HCT116 (cell line): ENCODE results near the gene ITM2B. TPM values are rescaled to one million over a fixed set of nuclear protein-coding genes. Genes with fewer than 3 reads are reported as not detected.

Experiments
- ATAC-seq: fragments of 200-7000 bp; cut with Tn5 transposase; 2 replicates; pipeline ENCODE4 v1.9.1; 2020; ENCODE audit warnings: mild to moderate bottlenecking, moderate library complexity
- BruUV-seq: library from RNA; stranded (reverse); fragments of 400-500 nt; replicated peaks from 2 replicates; lab custom pipeline; 2021; lab: Mats Ljungman, UMichigan
- CTCF ChIA-PET: fragments of 300-600 bp; sonication (Branson Sonifier 250); formaldehyde crosslinking; loops from one replicate; lab custom pipeline; 2021; ENCODE audit warnings: antibody characterized with exemption; lab: Charles Lee
- POLR2A ChIA-PET: fragments of 300-600, 350-600 bp; sonication (Branson Sonifier 250); formaldehyde crosslinking; loops from one replicate; lab custom pipeline; 2021; ENCODE audit warnings: antibody characterized with exemption; lab: Charles Lee
- RAD21 ChIA-PET, 2 experiments: fragments of 300-600 bp; sonication (Branson Sonifier 250); formaldehyde crosslinking; loops; one replicate each; lab custom pipeline; 2023; ENCODE audit warnings: low total read pairs in 2 of 2; ENCODE audit not compliant: uncharacterized antibody in 2 of 2, unreplicated experiment in 2 of 2, low non-redundant PET in 1 of 2; lab: Charles Lee
- DNase-seq: peaks from one replicate; pipeline ENCODE4 v3.0.0-alpha.2; 2010; ENCODE audit warnings: low read depth, low spot score
- H2AFZ ChIP-seq: fragments of 200-600 bp; shearing (Covaris generic), sonication (generic); 2 replicates; pipeline ENCODE4 v1.6.1; 2017; ENCODE audit warnings: low read depth, mixed run types, mixed read lengths, antibody characterized with exemption, low read length; ENCODE audit not compliant: poor library complexity, severe bottlenecking
- H3K27ac ChIP-seq: 2 replicates; pipeline ENCODE4 v1.5.1; 2012; ENCODE audit warnings: low read depth, low read length
- H3K27me3 ChIP-seq: fragments of 200-600 bp; sonication (generic); 2 replicates; pipeline ENCODE4 v1.6.1; 2016; ENCODE audit warnings: mixed run types, low read length, mixed read lengths; ENCODE audit not compliant: insufficient read depth
- H3K36me3 ChIP-seq, 2 experiments: fragments of 200-500 bp in 1 of 2; fragments of 200-600 bp in 1 of 2; sonication (Bioruptor generic) in 1 of 2; sonication (generic) in 1 of 2; 2 replicates each; pipeline versions ENCODE4 v1.5.1 to v1.6.1; 2014 to 2016; ENCODE audit warnings: low read length in 2 of 2, inconsistent platforms in 1 of 2, mixed read lengths in 1 of 2, mixed run types in 1 of 2; ENCODE audit not compliant: insufficient read depth in 2 of 2, control insufficient read depth in 1 of 2
- H3K4me1 ChIP-seq, 2 experiments: fragments of 200-600 bp in 1 of 2; sonication (generic) in 1 of 2; 2 replicates each; pipeline versions ENCODE4 v1.5.1 to v1.6.1; 2012 to 2017; ENCODE audit warnings: low read length in 2 of 2, inconsistent platforms in 1 of 2, mild to moderate bottlenecking in 1 of 2, mixed read lengths in 1 of 2, mixed run types in 1 of 2, moderate library complexity in 1 of 2; ENCODE audit not compliant: insufficient read depth in 2 of 2, control insufficient read depth in 1 of 2
- H3K4me2 ChIP-seq: fragments of 200-600 bp; sonication (generic); 2 replicates; pipeline ENCODE4 v1.6.1; 2017; ENCODE audit warnings: mixed run types, low read length, mixed read lengths
- H3K4me3 ChIP-seq, 2 experiments: fragments of 200-600 bp in 1 of 2; sonication (generic) in 1 of 2; replicated peaks in 1 of 2; 2 replicates each; pipeline ENCODE4 v1.5.1; 2011 to 2016; ENCODE audit warnings: low read length in 2 of 2, control low read depth in 1 of 2, low read depth in 1 of 2, mild to moderate bottlenecking in 1 of 2, mixed read lengths in 1 of 2, mixed run types in 1 of 2
- H3K79me2 ChIP-seq: fragments of 200-600 bp; sonication (generic); 2 replicates; pipeline ENCODE4 v1.6.1; 2017; ENCODE audit warnings: mild to moderate bottlenecking, mixed run types, low read length, moderate library complexity, mixed read lengths; ENCODE audit not compliant: insufficient read depth
- H3K9ac ChIP-seq: fragments of 200-600 bp; sonication (generic); 2 replicates; pipeline ENCODE4 v1.6.1; 2016; ENCODE audit warnings: low read length, mixed read lengths
- H3K9me2 ChIP-seq: fragments of 200-600 bp; sonication (generic), shearing (Covaris generic); 2 replicates; pipeline ENCODE4 v1.6.1; 2017; ENCODE audit warnings: mixed run types, mild to moderate bottlenecking, moderate library complexity; ENCODE audit not compliant: insufficient read depth
- H3K9me3 ChIP-seq, 2 experiments: fragments of 200-500 bp in 1 of 2; fragments of 200-600 bp in 1 of 2; sonication (Bioruptor generic) in 1 of 2; sonication (generic) in 1 of 2; 2 replicates each; pipeline ENCODE4 v1.6.1; 2014 to 2017; ENCODE audit warnings: low read length in 2 of 2, mixed read lengths in 2 of 2, inconsistent platforms in 1 of 2, low read depth in 1 of 2, mild to moderate bottlenecking in 1 of 2, mixed run types in 1 of 2, moderate library complexity in 1 of 2; ENCODE audit not compliant: control insufficient read depth in 1 of 2, insufficient read depth in 1 of 2
- H4K20me1 ChIP-seq: fragments of 200-600 bp; sonication (generic), shearing (Covaris generic); 2 replicates; pipeline ENCODE4 v1.6.1; 2017; ENCODE audit warnings: mixed run types, mild to moderate bottlenecking, moderate library complexity; ENCODE audit not compliant: insufficient read depth
- ATF3 ChIP-seq: IDR thresholded peaks from 2 replicates; pipeline ENCODE4 v1.6.1; 2012
- CBX3 ChIP-seq: IDR thresholded peaks from 2 replicates; pipeline ENCODE4 v1.6.1; 2012; ENCODE audit warnings: low read depth
- CEBPB ChIP-seq: IDR thresholded peaks from 2 replicates; pipeline ENCODE4 v1.6.1; 2012; ENCODE audit warnings: low read depth
- CTCF ChIP-seq, 3 experiments: fragments of 200-600 bp in 1 of 3; sonication (generic) in 1 of 3; IDR thresholded peaks in 2 of 3; conservative IDR thresholded peaks in 1 of 3; 2 replicates each; pipeline ENCODE4 v1.5.1; 2012 to 2017; ENCODE audit warnings: low read depth in 2 of 3, low read length in 2 of 3, antibody characterized with exemption in 1 of 3, borderline replicate concordance in 1 of 3, control low read depth in 1 of 3, mild to moderate bottlenecking in 1 of 3, mixed read lengths in 1 of 3, mixed run types in 1 of 3, moderate library complexity in 1 of 3; ENCODE audit not compliant: insufficient read depth in 1 of 3
- EGR1 ChIP-seq: IDR thresholded peaks from 2 replicates; pipeline ENCODE4 v1.6.1; 2012; ENCODE audit warnings: low read depth
- EZH2 ChIP-seq: fragments of 200-600 bp; sonication (generic); IDR thresholded peaks from 2 replicates; pipeline ENCODE4 v1.6.1; 2017; ENCODE audit warnings: antibody characterized with exemption, mixed run types
- EZH2phosphoT487 ChIP-seq: fragments of 200-600 bp; IDR thresholded peaks from 2 replicates; pipeline ENCODE4 v1.6.1; 2018; ENCODE audit warnings: antibody characterized with exemption, borderline replicate concordance
- FOSL1 ChIP-seq: IDR thresholded peaks from 2 replicates; pipeline ENCODE4 v1.6.1; 2012; ENCODE audit warnings: low read depth
- JUND ChIP-seq: IDR thresholded peaks from 2 replicates; pipeline ENCODE4 v1.6.1; 2012
- MAX ChIP-seq: IDR thresholded peaks from 2 replicates; pipeline ENCODE4 v1.6.1; 2012
- RAD21 ChIP-seq: IDR thresholded peaks from 2 replicates; pipeline ENCODE4 v1.6.1; 2012; ENCODE audit warnings: low read depth, mild to moderate bottlenecking
- REST ChIP-seq: IDR thresholded peaks from 2 replicates; pipeline ENCODE4 v1.6.1; 2012; ENCODE audit warnings: low read depth
- SP1 ChIP-seq: IDR thresholded peaks from 2 replicates; pipeline ENCODE4 v1.6.1; 2012; ENCODE audit warnings: low read depth
- TCF7L2 ChIP-seq: IDR thresholded peaks from 2 replicates; pipeline ENCODE4 v1.7.0; 2011; ENCODE audit warnings: borderline replicate concordance, inconsistent platforms; ENCODE audit not compliant: insufficient read depth, insufficient read length; ENCODE audit errors: extremely low read depth
- YY1 ChIP-seq: IDR thresholded peaks from 2 replicates; pipeline ENCODE4 v1.6.1; 2011; ENCODE audit warnings: low read length, low read depth, moderate library complexity, mild to moderate bottlenecking; ENCODE audit not compliant: insufficient replicate concordance; ENCODE audit errors: extremely low read depth
- ZFX ChIP-seq: fragments of 450-650 bp; IDR thresholded peaks from 2 replicates; pipeline ENCODE4 v1.6.1; 2017
- ZNF274 ChIP-seq: fragments of 200-500 bp; sonication (Bioruptor generic); IDR thresholded peaks from 2 replicates; pipeline ENCODE4 v1.6.1; 2014; ENCODE audit warnings: mild to moderate bottlenecking, low read depth, low read length, inconsistent platforms
- intact Hi-C: fragments of 100-400 bp; cut with micrococcal nuclease; formaldehyde crosslinking; loops from 2 replicates; pipeline ENCODE4 v1.10.0; 2022
- total RNA-seq: library from RNA; stranded (reverse); gene quantifications from one replicate; pipeline ENCODE4 v1.2.1, GENCODE V29; 2021; ENCODE audit not compliant: unreplicated experiment

ITM2B gene
- total RNA-seq, 1 experiment from 2014 or later, result 124 TPM

- no peaks in the 10 kb centered on the region for H3K27me3 ChIP-seq
- no TSS peak for BruUV-seq
- DNase-seq (no peak), ATAC-seq (no peak)
- no peak overlapping the region for H2AFZ ChIP-seq
- intact Hi-C loops, result no loop called here
- no peaks in the 10 kb centered on the region for H3K9me3 ChIP-seq
- ChIA-PET CTCF (no interaction called here), RAD21 (no interaction called here), POLR2A (no interaction called here)
- no peak overlapping the region for H3K4me3 ChIP-seq
- no peaks in the 10 kb centered on the region for H3K79me2 ChIP-seq
- no peaks in the 10 kb centered on the region for H4K20me1 ChIP-seq
- H3K4me2 ChIP-seq, result no peak overlapping the region
- H3K9ac ChIP-seq, result no peak overlapping the region
- no peaks in the 10 kb centered on the region for H3K9me2 ChIP-seq
- H3K4me1 ChIP-seq, result no peaks in the 10 kb centered on the region
- no peak overlapping the region for H3K27ac ChIP-seq
- H3K36me3 ChIP-seq, result no peaks in the 10 kb centered on the region
- TF ChIP-seq ZFX (no peak), CBX3 (no peak), MAX (no peak)
Observed at GRCh38 chr13:48281556-48281955, 48.5 kb downstream of the ITM2B start.

GRCh38 chr13:48291730-48292129 lies 58.7 kb downstream of the ITM2B start:
- Histone ChIP-seq H3K4me3 (no peak overlapping the region), H3K4me2 (no peak overlapping the region), H3K27ac (no peak overlapping the region), H3K9ac (no peak overlapping the region), H3K9me2 (no peaks in the 10 kb centered on the region), H2AFZ (no peak overlapping the region), H4K20me1 (no peaks in the 10 kb centered on the region), H3K36me3 (no peaks in the 10 kb centered on the region), H3K9me3 (no peaks in the 10 kb centered on the region), H3K4me1 (no peaks in the 10 kb centered on the region), H3K79me2 (no peaks in the 10 kb centered on the region), H3K27me3 (no peaks in the 10 kb centered on the region)
- no peak for ATAC-seq
- CTCF ChIA-PET, result interaction anchor here (1.5 kb wide), 1 partner anchor 165 kb away, joined by 3 read pairs; no protein-coding TSS in a partner anchor
- no peak for DNase-seq
- intact Hi-C loops, result no loop called here
- POLR2A ChIA-PET, result no interaction called here
- BruUV-seq, result no TSS peak
- RAD21 ChIA-PET, result no interaction called here
- TF ChIP-seq TCF7L2, result no peak
- no peak for TF ChIP-seq YY1
- TF ChIP-seq EZH2phosphoT487, result no peak
- no peak for TF ChIP-seq JUND
- TF ChIP-seq SP1, result no peak
- no peak for TF ChIP-seq CEBPB
- TF ChIP-seq ZFX, result no peak
- TF ChIP-seq ZNF274, result no peak
- TF ChIP-seq RAD21, result no peak
- TF ChIP-seq ATF3, result no peak
- TF ChIP-seq EZH2, result no peak
- TF ChIP-seq REST, result no peak
- TF ChIP-seq FOSL1, result no peak
- TF ChIP-seq EGR1, result no peak
- no peak for TF ChIP-seq CTCF (IDR thresholded peaks at IDR 0.05 in 2 of 3, conservative IDR thresholded peaks at IDR 0.05 in 1 of 3; ENCODE audit: borderline replicate concordance in 1 of 3, insufficient read depth in 1 of 3, low read depth in 2 of 3, low read length in 2 of 3)
